UCSD-AML1 (cell line): ENCODE data around the gene TMA7.

Experiments used
- DNase-seq: peaks from one replicate; lab custom pipeline; 2025; ENCODE audit not compliant: unreplicated experiment; lab: John Stamatoyannopoulos, UW

TMA7 gene

GRCh38 chr3:48422272-48422671 is 17.8 kb upstream of the TMA7 start:
- no peak for DNase-seq

- DNase-seq: no peak
Measured at GRCh38 chr3:48422681-48423080, 17.4 kb upstream of the TMA7 start.

- DNase-seq: no peak
Measured at GRCh38 chr3:48423241-48423882, 16.7 kb upstream of the TMA7 start.

GRCh38 chr3:48423883-48424695 is 16.0 kb upstream of the TMA7 start:
- DNase-seq: no peak

GRCh38 chr3:48425281-48425812 is 14.7 kb upstream of the TMA7 start:
- no peak for DNase-seq

GRCh38 chr3:48426401-48426909 is 13.6 kb upstream of the TMA7 start:
- DNase-seq: no peak

- no peak for DNase-seq
Measured at GRCh38 chr3:48426944-48427629, 13.0 kb upstream of the TMA7 start.

GRCh38 chr3:48427630-48427962 is 12.5 kb upstream of the TMA7 start:
- no peak for DNase-seq

- DNase-seq: no peak
Measured at GRCh38 chr3:48428088-48428571, 11.9 kb upstream of the TMA7 start.

GRCh38 chr3:48428572-48429316 is 11.3 kb upstream of the TMA7 start:
- no peak for DNase-seq

GRCh38 chr3:48429317-48429959 is 10.6 kb upstream of the TMA7 start:
- peak; percentile 28 for DNase-seq

GRCh38 chr3:48429960-48430707 is 9.9 kb upstream of the TMA7 start, which contains the start of gene PLXNB1:
Gene PLXNB1, minus strand, starts transcription at chr3:48430086. Its CDS starts 5,475 bp downstream, at chr3:48424611.
- no peak for DNase-seq

GRCh38 chr3:48430708-48431101 is 9.4 kb upstream of the TMA7 start:
- no peak for DNase-seq

- no peak for DNase-seq
Measured at GRCh38 chr3:48431224-48432029, 8.6 kb upstream of the TMA7 start.

GRCh38 chr3:48432411-48433371 is 7.4 kb upstream of the TMA7 start:
- no peak for DNase-seq

- DNase-seq: no peak
Measured at GRCh38 chr3:48433472-48434118, 6.5 kb upstream of the TMA7 start.

GRCh38 chr3:48434591-48435222 is 5.3 kb upstream of the TMA7 start:
- no peak for DNase-seq
